Right lobe of liver (tissue), 6 donors: ENCODE data around the gene TENT4B. TPM values are rescaled to one million over a fixed set of nuclear protein-coding genes. Genes with fewer than 3 reads are reported as not detected.

ENCODE experiments used
- ATAC-seq, 4 donors: fragments of 200-7000 bp; cut with Tn5 transposase; one replicate each; pipeline ENCODE4 v1.9.1; 2020; ENCODE audit warnings: mild to moderate bottlenecking in 4 of 4, moderate library complexity in 4 of 4
- DNase-seq, 3 donors: peaks; one replicate each; pipeline ENCODE4 v3.0.0-alpha.2; 2020
- H3K27ac ChIP-seq, 3 donors: fragments of 200-600 bp; one replicate each; pipeline ENCODE4 v1.8.0; 2022
- H3K27me3 ChIP-seq, 2 donors: fragments of 200-600 bp; one replicate each; pipeline ENCODE4 v1.8.0; 2022
- H3K36me3 ChIP-seq, 4 donors: fragments of 200-600 bp; sonication (generic) in 1 of 4; one replicate each; pipeline versions ENCODE4 v1.5.1 to v1.8.0; 2017 to 2022; ENCODE audit warnings: control low read depth in 1 of 4
- H3K4me1 ChIP-seq, 4 donors: fragments of 200-600 bp; sonication (generic) in 1 of 4; one replicate each; pipeline versions ENCODE4 v1.5.1 to v1.8.0; 2017 to 2022; ENCODE audit warnings: control low read depth in 1 of 4
- H3K4me3 ChIP-seq, 3 donors: fragments of 200-600 bp; one replicate each; pipeline ENCODE4 v1.8.0; 2022
- H3K9me3 ChIP-seq, 4 donors: fragments of 200-600 bp; sonication (generic) in 1 of 4; one replicate each; pipeline versions ENCODE4 v1.5.1 to v1.8.0; 2017 to 2022; ENCODE audit warnings: control low read depth in 1 of 4
- CTCF ChIP-seq, 4 donors: fragments of 200-600 bp in 3 of 4; fragments of 450-650 bp in 1 of 4; IDR thresholded peaks; one replicate each; pipeline versions ENCODE4 v1.5.1 to v1.8.0; 2016 to 2022; ENCODE audit warnings: antibody characterized with exemption in 4 of 4, mild to moderate bottlenecking in 2 of 4
- POLR2A ChIP-seq: fragments of 450-650 bp; IDR thresholded peaks from one replicate; pipeline ENCODE4 v1.6.1; 2017; ENCODE audit warnings: antibody characterized with exemption, mild to moderate bottlenecking
- WGBS: methylation state at CpG from one replicate; pipeline ENCODE4 v1.1.6; 2018; ENCODE audit warnings: low coverage, low lambda C conversion rate; ENCODE audit not compliant: insufficient coverage; ENCODE audit errors: missing lambda C conversion rate; 5-methylcytosine and 5-hydroxymethylcytosine counted together
- intact Hi-C, 2 donors: fragments of 100-400 bp; cut with DNase I; formaldehyde crosslinking; loops; one replicate each; pipeline versions ENCODE4 v1.11.2 to v1.14.1; 2022
- total RNA-seq, 6 experiments: library from RNA; depleted of rRNA in 2 of 6; stranded (reverse); fragments of >200 nt in 2 of 6; fragmentation: NEBNext Ultra II Directional in 3 of 6; extraction: Animal tissue kit (Norgen Biotek cat#: 25700) in 3 of 6; gene quantifications; one replicate each; pipeline versions ENCODE4 v1.1.0 to v1.2.4, GENCODE V29; 2016 to 2023
- donor health status: DM: no; HTN: yes; CAD: no.
- donor health status: DM: no; HTN: no; CAD: no.
- donor health status: DM: no; HTN: no; CAD: no.
- donor health status: DM: no; HTN: yes; CAD: no.
- donor health status: DM: no; HTN: yes; CAD: no.

TENT4B gene
- total RNA-seq, 6 experiments from 2014 or later, result 7.2 to 13.2 (median 9.3) TPM

GRCh38 chr16:50267651-50268050 is 114.5 kb downstream of the TENT4B start:
- Histone ChIP-seq H3K4me3 (no peak overlapping the region), H3K27ac (peak overlapping the region in 1 of 3 donors; percentile 47), H3K36me3 (no peaks in the 10 kb centered on the region), H3K27me3 (no peaks in the 10 kb centered on the region), H3K4me1 (no peaks in the 10 kb centered on the region), H3K9me3 (no peaks in the 10 kb centered on the region)
- intact Hi-C loops, result no loop called here
- DNase-seq, result peak in 1 of 3 donors; percentile 31
- no peak for TF ChIP-seq CTCF (IDR thresholded peaks at IDR 0.05)
- no peak for TF ChIP-seq POLR2A
- 13% methylated on average over 1 of the region's 3 CpGs for WGBS
- peak in 3 of 4 donors; percentile 13 to 26 (median 20) for ATAC-seq

GRCh38 chr16:50268352-50268751 is 115.2 kb downstream of the TENT4B start:
- H3K27me3 ChIP-seq, result no peaks in the 10 kb centered on the region
- H3K27ac ChIP-seq, result no peak overlapping the region
- no peak overlapping the region for H3K4me3 ChIP-seq
- ATAC-seq (no peak), DNase-seq (no peak)
- H3K4me1 ChIP-seq, result no peaks in the 10 kb centered on the region
- no peaks in the 10 kb centered on the region for H3K36me3 ChIP-seq
- WGBS, result 87% methylated on average over 5 of the region's 5 CpGs
- intact Hi-C loops, result no loop called here
- no peak for TF ChIP-seq POLR2A
- no peak for TF ChIP-seq CTCF (IDR thresholded peaks at IDR 0.05)
- no peaks in the 10 kb centered on the region for H3K9me3 ChIP-seq

- H3K4me1 ChIP-seq, result no peaks in the 10 kb centered on the region
- no peaks in the 10 kb centered on the region for H3K9me3 ChIP-seq
- no peak overlapping the region for H3K4me3 ChIP-seq
- intact Hi-C loops, result no loop called here
- WGBS, result 94% methylated on average over 6 of the region's 13 CpGs
- no peak overlapping the region for H3K27ac ChIP-seq
- H3K27me3 ChIP-seq, result no peaks in the 10 kb centered on the region
- ATAC-seq, result no peak
- peak in 1 of 3 donors; percentile 42 for DNase-seq
- TF ChIP-seq CTCF (IDR thresholded peaks at IDR 0.05) (no peak), POLR2A (no peak)
- no peaks in the 10 kb centered on the region for H3K36me3 ChIP-seq
Measured at GRCh38 chr16:50269061-50269705, 116.1 kb downstream of the TENT4B start.

- H3K27ac ChIP-seq, result no peak overlapping the region
- DNase-seq, result peak in 1 of 3 donors; percentile 43
- H3K36me3 ChIP-seq, result no peaks in the 10 kb centered on the region
- no peak overlapping the region for H3K4me3 ChIP-seq
- intact Hi-C loops, result no loop called here
- no peaks in the 10 kb centered on the region for H3K27me3 ChIP-seq
- no peaks in the 10 kb centered on the region for H3K9me3 ChIP-seq
- TF ChIP-seq POLR2A, result no peak
- H3K4me1 ChIP-seq, result no peaks in the 10 kb centered on the region
- no CpG with 5 or more reads among the region's 12 CpGs for WGBS
- no peak for ATAC-seq
Measured at GRCh38 chr16:50269769-50270509, 116.8 kb downstream of the TENT4B start.

GRCh38 chr16:50270510-50271147 is 117.5 kb downstream of the TENT4B start:
- Histone ChIP-seq H3K4me1 (no peaks in the 10 kb centered on the region), H3K4me3 (no peak overlapping the region), H3K9me3 (no peaks in the 10 kb centered on the region), H3K36me3 (no peaks in the 10 kb centered on the region), H3K27me3 (no peaks in the 10 kb centered on the region), H3K27ac (no peak overlapping the region)
- TF ChIP-seq CTCF (IDR thresholded peaks at IDR 0.05), result no peak
- no peak for TF ChIP-seq POLR2A
- WGBS, result 67% methylated on average over 1 of the region's 13 CpGs
- DNase-seq (peak in 2 of 3 donors; percentile 56 to 57), ATAC-seq (peak in 1 of 4 donors; percentile 39)
- intact Hi-C loops, result no loop called here
